Ishikawa (cell line): ENCODE data around the gene KBTBD7.

Source experiments
- CEBPB ChIP-seq: IDR thresholded peaks from 2 replicates; pipeline ENCODE4 v1.6.1; 2012
- CREB1 ChIP-seq: IDR thresholded peaks from 2 replicates; pipeline ENCODE4 v1.6.1; 2012; ENCODE audit warnings: low read depth
- EGR1 ChIP-seq: IDR thresholded peaks from 2 replicates; pipeline ENCODE4 v1.6.1; 2012
- EP300 ChIP-seq: IDR thresholded peaks from 2 replicates; pipeline ENCODE4 v1.6.1; 2012; ENCODE audit warnings: borderline replicate concordance
- FOXM1 ChIP-seq: IDR thresholded peaks from 2 replicates; pipeline ENCODE4 v1.6.1; 2012; ENCODE audit warnings: low read depth, borderline replicate concordance
- MAX ChIP-seq: IDR thresholded peaks from 2 replicates; pipeline ENCODE4 v1.6.1; 2012
- NFIC ChIP-seq: IDR thresholded peaks from 2 replicates; pipeline ENCODE4 v1.6.1; 2012
- RAD21 ChIP-seq: IDR thresholded peaks from 2 replicates; pipeline ENCODE4 v1.6.1; 2012; ENCODE audit warnings: low read depth
- REST ChIP-seq: IDR thresholded peaks from 2 replicates; pipeline ENCODE4 v1.6.1; 2012; ENCODE audit warnings: low read depth, mild to moderate bottlenecking
- TAF1 ChIP-seq: IDR thresholded peaks from 2 replicates; pipeline ENCODE4 v1.6.1; 2012; ENCODE audit warnings: low read depth, mild to moderate bottlenecking
- TCF12 ChIP-seq: IDR thresholded peaks from 2 replicates; pipeline ENCODE4 v1.6.1; 2012; ENCODE audit warnings: low read depth
- TEAD4 ChIP-seq: IDR thresholded peaks from 2 replicates; pipeline ENCODE4 v1.6.1; 2012
- USF1 ChIP-seq: IDR thresholded peaks from 2 replicates; pipeline ENCODE4 v1.6.1; 2012
- YY1 ChIP-seq: IDR thresholded peaks from 2 replicates; pipeline ENCODE4 v1.6.1; 2012; ENCODE audit warnings: low read depth
- ZBTB7A ChIP-seq: IDR thresholded peaks from 2 replicates; pipeline ENCODE4 v1.6.1; 2012; ENCODE audit warnings: low read depth

Gene KBTBD7

GRCh38 chr13:41193469-41193868 is 900 bp downstream of the KBTBD7 start:
- TF ChIP-seq EGR1 = no peak
- TF ChIP-seq FOXM1 = no peak
- TF ChIP-seq TCF12 = no peak
- TF ChIP-seq EP300 = no peak
- no peak for TF ChIP-seq ZBTB7A
- TF ChIP-seq USF1 = no peak
- no peak for TF ChIP-seq RAD21
- no peak for TF ChIP-seq TAF1
- no peak for TF ChIP-seq TEAD4
- no peak for TF ChIP-seq NFIC
- no peak for TF ChIP-seq CEBPB

GRCh38 chr13:41188584-41188983 is 5.8 kb downstream of the KBTBD7 start:
- no peak for TF ChIP-seq EGR1
- no peak for TF ChIP-seq RAD21
- no peak for TF ChIP-seq TCF12
- no peak for TF ChIP-seq TEAD4

GRCh38 chr13:41186481-41186880 is 7.9 kb downstream of the KBTBD7 start:
- TF ChIP-seq REST = no peak
- TF ChIP-seq USF1 = no peak
- TF ChIP-seq ZBTB7A = no peak
- TF ChIP-seq RAD21 = no peak
- TF ChIP-seq TEAD4 = no peak
- no peak for TF ChIP-seq YY1
- TF ChIP-seq MAX = no peak
- no peak for TF ChIP-seq CEBPB
- no peak for TF ChIP-seq NFIC
- TF ChIP-seq TCF12 = no peak
- TF ChIP-seq EP300 = no peak
- no peak for TF ChIP-seq FOXM1

- TF ChIP-seq FOXM1 = no peak
- no peak for TF ChIP-seq USF1
- TF ChIP-seq MAX = no peak
Observed at GRCh38 chr13:41182231-41182630, 12.1 kb downstream of the KBTBD7 start.

GRCh38 chr13:41179593-41180250 is 14.6 kb downstream of the KBTBD7 start:
- no peak for TF ChIP-seq FOXM1
- TF ChIP-seq NFIC = no peak
- TF ChIP-seq TAF1 = no peak
- no peak for TF ChIP-seq MAX
- TF ChIP-seq TCF12 = no peak
- TF ChIP-seq EP300 = no peak
- TF ChIP-seq YY1 = no peak
- TF ChIP-seq REST = no peak
- no peak for TF ChIP-seq CEBPB
- no peak for TF ChIP-seq TEAD4
- TF ChIP-seq USF1 = no peak
- TF ChIP-seq RAD21 = no peak
- TF ChIP-seq EGR1 = no peak
- no peak for TF ChIP-seq CREB1
- no peak for TF ChIP-seq ZBTB7A
